ENCODE measurements around the gene MYZAP.

The MYZAP gene

DNA sequence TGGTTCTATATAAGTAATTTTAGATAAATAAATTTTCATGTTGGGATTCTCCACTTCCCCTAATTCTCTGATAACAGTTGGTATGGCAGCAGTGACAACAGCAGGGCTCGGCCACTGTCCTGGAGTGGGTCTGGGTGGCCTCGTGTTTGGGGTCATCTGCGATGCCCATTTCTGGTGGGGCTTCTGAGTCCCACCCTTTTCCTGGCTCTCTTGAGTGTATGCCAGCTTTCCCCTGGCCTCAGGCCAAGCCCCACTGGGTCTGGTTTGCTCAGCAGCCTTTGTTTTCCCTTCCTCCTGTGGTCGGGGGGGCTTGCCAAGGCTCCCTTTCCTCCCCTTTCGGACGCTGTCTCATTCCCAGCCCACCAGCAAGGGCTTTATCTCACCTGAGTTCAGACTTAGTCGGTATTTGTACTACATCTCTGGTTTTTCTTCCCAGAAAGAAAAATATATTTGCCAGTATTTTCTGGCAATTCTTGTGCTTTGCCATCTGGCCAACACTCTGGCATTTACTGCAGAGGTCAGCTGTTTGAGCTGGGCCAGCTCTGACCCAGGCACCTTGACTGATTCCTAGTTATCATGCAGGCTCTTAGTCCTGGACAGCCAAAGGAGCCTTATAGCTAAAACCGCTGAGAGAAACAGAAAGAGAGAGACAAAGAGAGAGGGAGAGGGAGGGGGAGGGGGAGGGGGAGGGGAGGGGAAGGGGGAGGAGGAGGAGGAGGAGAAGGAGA lies 35.2 kb downstream of the MYZAP start:
- DNase-seq (ENCODE audit: low read depth in 2 of 2): no peak

DNA sequence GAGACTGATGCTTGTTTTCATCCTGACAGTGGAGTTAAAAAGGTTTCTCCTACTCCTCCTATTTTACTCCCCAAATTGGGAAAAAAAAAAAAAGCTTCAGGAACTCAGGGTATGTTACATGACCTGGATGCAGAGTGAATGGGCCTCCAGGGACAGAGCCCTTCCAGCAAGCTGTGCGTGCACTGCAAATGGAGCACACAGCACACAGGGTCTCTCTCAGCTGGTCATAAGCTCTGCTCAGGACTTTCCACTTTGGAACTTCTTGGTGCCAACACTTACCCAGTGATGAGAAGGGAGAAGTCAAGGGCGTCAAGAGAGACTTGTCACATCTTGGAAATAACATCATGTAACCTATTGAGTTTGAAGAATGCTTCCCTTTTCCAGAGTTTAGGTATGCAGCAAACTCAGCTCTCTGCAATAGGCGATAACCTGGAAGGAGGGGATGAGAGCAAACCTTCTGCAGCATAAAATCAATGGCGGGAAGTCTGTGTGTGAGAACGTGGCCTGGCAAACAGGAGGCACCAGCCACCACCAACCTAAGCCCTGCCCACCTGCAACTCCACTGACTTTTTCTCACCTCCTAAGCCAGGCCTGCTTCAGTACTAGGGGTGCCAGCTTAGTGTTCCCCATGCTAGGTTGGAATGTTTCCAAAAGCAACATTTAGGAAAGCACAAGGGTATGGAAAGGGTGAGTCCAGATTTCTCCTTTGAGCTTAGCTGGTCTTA lies 39.8 kb downstream of the MYZAP start:
- DNase-seq (ENCODE audit: low read depth in 2 of 2): no peak

DNA sequence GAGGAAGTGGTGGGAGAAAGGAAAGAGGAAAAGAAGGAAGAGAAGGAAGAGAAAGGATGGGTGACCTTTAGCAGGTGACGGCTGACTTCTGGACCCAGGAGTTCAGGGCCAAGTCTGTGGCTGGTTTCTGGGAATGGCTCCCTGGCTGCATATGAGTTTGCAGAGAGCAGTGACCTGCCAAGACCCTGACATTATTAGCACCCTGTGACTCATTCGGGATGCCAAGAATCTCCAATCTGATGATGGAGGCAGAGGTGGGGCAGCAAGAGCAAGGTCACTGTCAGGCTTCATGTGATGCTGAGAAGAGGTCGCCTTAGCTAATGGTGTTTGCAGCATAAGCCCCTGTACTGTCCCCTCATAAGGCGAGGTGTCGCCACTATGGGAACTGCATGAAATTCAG lies 42.6 kb downstream of the MYZAP start:
- DNase-seq (ENCODE audit: low read depth in 2 of 2): no peak

DNA sequence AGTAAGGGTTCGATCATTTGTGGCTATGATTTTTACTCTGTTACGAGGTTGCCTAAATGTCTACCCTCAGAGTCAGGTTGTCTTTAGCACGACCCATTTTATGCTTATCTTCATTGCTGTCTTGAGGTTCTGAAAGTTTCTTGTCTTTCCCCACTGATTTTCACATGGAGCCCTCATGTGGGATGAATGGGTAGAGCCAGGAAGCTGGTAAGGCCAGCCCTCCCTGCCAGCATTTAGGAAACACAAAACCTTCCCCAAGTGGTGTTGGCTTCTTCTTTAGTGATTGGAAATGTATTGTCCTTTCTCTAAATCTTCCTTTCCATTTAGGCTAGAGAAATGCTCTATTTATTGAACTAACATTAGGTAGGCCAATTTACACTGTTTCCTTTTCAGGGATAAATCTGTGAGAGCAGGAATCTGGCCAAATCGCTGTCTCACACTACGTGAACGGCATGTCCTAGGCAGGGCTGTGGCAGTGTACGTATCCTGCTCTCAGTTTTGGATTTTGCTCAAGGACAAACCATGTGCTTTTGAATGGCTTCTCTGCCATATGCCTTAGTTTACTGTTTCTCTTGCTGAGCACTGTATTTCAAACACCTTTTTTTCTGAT lies 43.7 kb downstream of the MYZAP start:
- no peak for DNase-seq (ENCODE audit: low read depth in 2 of 2)

DNA sequence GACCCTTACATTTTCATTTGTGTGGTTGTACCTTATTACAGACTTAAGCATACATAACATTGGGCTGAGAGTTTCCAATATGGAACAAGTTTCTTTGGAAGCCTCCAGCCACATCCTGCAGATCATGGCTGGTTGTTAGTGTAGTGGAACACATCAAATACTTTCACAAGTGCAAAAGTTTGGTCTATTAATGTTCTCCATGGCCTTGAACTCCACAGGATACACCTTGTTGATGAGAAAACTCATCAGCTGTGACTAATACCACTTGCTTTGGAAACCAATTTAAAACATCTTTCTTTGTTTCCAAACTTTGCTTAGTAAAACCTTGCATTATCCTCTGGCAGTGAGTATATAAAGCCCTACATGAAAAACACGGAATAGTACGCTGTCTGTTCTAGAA lies 46.1 kb downstream of the MYZAP start:
- DNase-seq (ENCODE audit: low read depth in 2 of 2): no peak

DNA sequence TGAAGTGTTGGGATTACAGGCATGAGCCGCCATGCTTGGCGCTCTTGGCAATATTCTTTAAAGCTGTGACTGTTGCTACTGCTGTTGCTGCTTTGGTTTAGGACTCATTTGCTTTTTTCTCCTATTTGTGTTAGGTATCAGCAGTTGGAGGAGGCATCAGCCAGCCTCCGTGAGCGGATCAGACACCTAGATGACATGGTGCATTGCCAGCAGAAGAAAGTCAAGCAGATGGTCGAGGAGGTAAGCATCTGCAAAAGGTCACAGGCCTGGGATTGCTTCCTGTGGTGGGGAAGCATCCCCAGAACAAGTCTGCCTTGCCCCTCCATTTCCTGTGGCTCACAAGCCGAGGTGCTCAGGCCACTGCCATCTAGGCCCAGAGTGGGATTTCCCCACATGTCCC lies 47.6 kb downstream of the MYZAP start:
- DNase-seq (ENCODE audit: low read depth in 2 of 2): no peak

DNA sequence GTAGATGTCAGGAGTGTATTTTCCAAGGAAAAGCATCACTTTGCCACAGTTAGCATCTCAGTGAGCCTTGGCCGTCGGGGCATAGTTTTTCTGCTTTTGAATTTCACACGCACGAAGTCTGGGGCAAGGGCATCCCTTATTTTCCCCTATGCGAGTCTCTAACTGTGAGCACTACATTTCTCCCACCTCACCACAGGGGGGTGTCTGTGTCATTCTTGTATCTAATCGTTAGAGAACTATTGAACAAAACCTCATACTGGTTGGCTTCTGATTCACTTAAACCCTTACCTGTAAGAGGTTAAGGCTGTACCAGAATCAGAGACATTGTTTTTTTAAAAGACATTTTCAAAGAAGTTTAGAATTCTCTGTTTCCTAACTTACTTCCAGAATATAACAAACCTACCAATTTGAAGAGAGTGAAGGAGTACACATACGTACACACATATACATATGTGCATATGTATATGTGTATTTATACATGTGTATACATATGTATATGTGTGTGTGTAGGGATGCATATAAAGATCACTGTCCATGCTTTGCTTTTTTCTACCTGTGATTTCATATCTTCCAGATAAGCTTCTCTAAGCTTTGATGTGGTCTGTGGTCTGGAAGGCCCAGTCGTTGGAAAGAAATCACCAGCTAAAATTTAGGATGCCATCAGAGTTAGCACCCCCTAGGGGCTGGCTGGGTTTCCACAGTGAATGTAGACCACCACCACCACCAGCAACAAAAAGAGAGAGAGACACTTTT lies 49.4 kb downstream of the MYZAP start:
- DNase-seq (ENCODE audit: low read depth in 2 of 2): peak in 1 of 2 experiments; percentile 6

DNA sequence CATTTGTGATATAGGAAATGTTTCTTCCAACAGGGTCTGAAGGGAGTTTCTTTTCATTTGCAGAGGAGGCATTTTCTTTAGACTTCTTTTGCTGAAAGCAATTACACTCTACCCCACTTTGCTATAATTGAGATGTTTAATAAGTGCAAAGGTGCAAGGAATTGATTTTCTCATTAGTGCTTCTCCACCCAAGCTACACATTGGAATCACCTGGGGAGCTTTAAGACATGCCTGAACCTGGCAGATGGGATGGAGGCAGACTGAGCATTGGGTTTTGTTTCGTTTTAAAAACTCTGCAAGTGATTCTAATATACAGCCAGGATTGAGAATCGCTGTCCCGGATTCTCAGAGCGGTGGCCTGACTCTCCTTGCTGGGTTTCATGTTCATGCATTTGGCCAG lies 52.1 kb downstream of the MYZAP start:
- DNase-seq (ENCODE audit: low read depth in 2 of 2): no peak

DNA sequence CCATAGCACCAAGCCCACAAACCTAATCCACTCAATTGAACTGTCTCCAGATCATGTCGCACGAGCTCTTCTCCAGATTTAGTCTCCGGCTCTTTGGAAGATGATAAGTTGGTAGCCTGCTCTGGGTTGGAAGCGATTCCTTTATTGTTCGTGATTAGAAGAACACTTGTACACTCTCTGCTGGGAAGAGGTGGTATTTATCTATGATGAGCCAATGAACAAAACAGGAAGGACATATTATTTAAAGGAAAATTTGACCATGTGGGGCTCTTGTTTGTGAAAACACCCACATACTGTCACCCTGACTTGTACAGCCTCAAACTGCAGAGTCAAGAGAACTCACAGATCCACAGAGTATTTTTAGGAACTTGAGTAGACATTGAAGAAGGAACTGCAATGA lies 54.4 kb downstream of the MYZAP start:
- DNase-seq (ENCODE audit: low read depth in 2 of 2): no peak

DNA sequence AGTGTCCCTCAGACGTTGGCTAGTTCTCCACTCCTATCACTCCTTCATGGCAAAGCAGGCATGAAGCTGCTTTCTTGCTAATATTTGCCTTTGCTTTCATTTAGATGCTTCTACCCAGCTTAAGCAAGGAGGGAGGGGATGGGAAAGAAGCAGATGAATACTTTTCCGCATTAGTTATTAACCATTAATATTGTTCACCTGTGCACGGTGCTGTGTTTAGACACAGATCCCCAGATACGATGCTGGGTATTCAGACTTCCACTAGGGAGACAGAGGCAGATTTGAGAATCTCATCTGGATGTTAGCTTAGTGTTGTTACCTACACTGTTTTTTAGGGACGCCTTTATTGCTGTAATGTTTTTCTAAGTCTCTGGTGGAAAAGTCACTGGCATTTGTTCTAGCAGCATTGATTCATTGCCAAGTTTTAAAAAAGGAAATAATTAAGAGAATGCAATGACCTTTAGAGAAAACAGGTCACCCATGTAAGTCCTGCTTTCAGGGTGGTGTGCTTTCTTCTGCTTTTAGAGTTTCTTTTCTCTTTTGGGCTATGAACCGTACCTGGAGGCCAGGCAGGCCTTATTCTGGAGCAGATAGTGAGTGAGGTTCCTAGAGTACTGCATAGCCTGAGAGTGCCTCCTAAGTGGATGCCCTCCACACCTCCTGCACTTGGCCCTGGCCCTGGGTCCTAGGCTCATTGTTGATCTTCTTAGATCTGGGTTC lies 55.5 kb downstream of the MYZAP start:
- DNase-seq (ENCODE audit: low read depth in 2 of 2): no peak

DNA sequence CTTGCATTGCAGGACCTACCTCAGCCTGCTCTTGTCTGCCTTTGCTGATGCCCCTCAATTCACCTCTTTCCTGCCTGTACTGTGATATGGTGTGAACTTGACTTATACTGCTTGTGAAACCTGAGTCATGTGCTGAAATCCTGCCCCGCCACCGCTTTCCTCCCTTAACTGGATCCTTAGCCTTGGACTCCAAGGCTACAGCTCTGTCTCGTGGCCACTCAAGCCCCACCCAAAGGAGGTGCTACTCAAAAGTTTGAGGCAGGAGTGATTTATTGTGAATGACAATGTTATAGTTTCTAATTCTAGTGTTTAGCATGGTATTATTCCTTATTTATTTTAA lies 56.1 kb downstream of the MYZAP start:
- no peak for DNase-seq (ENCODE audit: low read depth in 2 of 2)

DNA sequence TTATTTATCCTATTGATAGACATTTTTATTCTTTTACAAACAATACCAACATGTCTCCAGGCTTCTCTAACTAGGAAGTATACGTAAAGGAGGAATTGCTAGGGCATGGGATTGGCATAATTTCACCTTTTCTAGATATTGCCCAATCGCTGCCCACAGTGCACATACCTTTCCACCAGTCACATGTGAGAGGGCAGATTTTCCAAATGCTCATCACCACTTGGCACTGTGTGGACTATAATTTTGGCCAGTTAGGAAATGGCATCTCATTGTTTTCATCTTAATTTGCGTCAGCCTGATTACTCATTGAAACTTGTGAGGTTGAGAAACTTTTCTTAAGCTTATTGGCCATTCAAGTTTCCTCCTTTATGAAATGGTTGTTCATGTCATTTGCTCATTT lies 57.4 kb downstream of the MYZAP start:
- DNase-seq (ENCODE audit: low read depth in 2 of 2): no peak

DNA sequence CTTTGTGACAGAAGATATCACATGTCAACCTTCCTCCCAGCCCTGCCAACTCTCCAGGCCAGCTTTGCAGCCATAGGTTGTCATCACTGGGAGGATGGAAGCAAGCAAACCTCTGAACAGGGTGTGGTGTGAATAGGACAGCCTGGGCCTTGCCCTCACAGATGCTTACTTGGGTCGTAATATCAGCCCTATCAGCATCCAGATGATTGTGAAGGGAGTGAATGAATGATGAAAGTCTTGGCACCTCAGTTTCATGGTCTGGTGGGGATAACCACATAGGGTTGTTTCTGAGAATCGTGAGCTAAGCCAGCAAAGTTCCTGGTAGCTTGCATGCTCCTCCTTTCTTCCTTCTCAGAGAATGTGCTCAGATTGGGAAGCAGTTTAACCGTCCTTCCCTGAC lies 59.7 kb downstream of the MYZAP start:
- no peak for DNase-seq (ENCODE audit: low read depth in 2 of 2)

DNA sequence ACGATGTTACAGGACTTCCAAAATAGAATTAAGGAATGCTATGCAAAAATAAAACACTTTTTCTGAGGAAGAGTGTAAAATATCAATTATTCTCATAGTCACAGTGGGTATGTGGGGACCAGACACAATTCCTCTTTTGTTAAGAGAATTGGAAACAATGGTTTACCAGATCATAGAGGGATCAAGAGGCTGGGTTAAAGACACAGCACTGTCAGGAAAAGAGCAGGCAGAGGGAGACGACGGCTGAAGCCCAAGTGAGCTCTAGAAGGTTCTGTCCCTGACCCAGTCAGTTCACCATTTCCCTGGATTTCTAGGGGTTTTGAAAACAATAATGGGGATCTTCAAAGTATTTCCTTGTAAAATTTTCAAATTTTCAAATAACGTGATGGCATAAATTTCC lies 60.8 kb downstream of the MYZAP start:
- DNase-seq (ENCODE audit: low read depth in 2 of 2): no peak

DNA sequence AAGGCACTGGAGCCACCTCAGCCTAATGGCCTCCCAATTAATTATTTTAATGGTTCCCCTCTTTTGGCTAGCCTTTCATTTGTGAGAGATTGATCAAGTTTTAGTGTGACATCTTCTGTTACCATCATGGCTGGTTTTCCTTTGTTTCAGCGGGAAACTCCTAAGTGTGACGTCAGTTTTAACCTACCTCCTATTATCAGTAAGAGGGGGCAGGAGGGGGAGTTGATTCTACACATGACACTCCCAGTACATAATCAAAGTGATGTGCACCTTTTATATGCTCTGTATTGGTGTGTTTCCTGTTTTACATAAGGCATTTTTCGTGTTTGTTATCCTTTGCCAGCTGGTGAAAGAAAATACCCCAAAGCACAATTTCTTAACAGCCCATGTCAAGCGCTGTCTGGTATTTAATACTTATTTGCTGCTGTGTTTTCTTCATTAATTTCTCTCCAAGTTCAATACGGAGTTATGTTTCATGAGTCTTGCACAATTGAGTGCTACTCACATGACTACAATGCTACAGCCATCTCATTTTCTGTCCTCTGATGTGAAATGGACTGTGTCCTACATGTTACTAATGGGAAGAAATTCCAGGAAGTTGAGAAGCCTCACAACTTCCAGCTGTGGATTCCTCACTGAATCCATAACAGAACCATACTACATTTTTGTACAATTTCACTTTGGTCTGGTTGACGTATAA lies 62.6 kb downstream of the MYZAP start:
- DNase-seq (ENCODE audit: low read depth in 2 of 2): no peak

DNA sequence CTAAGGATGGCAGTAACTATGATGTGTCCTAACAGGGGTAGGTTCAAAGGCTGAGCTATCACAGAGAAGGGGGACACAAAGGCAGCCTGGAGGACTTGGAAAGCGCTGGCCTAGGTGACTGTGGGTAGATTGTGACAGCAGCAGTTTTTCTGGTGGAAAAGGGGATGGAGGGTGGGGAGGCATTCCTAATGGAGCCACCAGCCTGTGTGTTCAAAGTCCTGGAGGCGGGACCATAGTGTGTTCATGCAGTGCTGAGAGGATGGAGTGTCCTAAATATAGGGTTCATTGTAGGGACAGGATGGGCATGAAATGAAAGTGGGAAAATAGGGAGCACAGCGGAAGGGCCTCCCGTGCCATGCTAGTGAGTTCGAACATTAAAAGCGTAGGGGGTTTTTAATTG lies 63.3 kb downstream of the MYZAP start:
- no peak for DNase-seq (ENCODE audit: low read depth in 2 of 2)

DNA sequence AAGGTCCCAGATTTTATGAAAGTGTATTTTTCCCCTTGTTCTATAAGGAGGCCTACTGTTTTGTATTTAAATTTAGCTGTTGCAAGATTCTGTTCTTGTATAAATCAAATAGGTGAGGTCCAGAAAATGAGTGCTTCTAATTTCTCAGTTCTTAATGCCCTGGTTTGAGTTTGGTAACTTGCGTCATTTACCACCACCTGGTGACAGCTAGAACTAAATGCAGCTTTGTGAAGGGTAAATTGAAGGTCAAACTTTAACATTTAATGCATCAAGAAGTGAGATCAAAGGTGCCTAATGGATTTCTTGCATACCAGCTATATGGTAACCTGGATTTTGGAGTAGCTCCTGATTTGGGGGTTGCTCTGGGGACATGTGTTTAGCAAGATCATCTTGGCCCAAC lies 64.1 kb downstream of the MYZAP start:
- DNase-seq (ENCODE audit: low read depth in 2 of 2): no peak

DNA sequence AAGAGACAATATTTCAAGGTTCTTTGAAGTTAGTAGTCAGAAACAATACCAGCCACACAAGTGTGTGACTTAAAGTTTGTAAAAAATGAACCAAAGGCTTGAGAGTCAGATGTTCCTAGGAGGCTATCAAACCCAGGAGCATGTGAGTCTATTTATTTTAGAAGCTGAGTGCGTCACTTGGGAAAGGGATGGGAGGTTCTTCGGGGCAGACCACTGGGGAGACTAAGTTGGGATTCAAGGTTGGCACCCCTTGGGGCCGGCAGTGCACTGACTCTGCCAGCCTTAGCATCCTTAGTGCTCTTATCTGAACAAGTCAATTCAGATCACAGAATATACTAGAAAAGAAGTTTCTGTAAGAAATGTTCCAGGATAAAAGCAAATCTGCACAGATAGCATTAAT lies 64.7 kb downstream of the MYZAP start:
- DNase-seq (ENCODE audit: low read depth in 2 of 2): no peak

DNA sequence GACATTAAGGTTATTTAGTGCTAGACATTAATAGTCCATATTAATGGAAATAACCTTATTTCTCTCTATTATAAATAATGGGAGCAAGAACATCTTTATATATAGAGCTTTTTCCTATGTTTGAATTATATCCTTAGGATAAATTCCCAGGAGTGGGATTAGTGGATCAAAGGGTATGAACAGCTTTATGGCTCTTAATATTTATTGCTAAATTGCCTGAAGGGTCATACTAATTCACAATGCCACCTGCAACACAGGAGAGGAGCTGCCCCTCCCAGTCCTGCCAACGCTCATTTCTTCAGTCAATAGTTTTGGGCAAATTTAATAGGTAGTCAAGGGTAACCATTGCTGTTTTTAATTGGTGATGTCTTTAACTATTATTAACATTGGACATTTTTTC lies 65.9 kb downstream of the MYZAP start:
- DNase-seq (ENCODE audit: low read depth in 2 of 2): no peak

DNA sequence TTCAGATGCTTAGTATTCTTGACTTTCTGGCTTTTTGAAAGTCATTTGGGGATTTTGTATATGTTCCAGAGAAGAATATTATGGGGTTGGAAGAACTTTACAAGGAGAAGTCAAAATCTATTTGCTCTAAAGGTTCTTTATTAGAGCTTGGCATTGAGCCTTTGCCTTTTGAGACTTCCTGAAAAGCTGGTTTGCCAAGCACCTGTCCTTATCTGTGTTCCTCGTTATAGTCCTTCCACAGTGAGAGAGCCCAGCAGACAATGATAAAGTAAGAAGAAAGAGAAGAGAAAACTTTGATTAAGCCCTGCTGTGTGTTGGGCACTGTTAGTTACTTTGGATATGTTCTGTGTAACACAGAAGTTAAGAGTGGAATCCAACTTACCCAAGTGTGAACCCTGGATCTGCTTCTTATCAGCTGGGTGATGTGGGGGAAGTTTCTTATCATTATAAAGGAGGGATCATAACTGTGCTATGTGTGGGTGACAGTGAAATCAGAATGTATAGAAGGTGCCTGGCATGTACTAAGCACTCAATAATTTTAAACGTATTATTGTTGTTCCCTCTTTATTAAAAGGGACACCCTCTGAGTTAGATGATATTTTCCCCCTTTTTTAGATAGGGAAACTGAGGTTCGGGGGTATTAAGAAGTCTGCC lies 70.5 kb downstream of the MYZAP start:
- DNase-seq (ENCODE audit: low read depth in 2 of 2): no peak

DNA sequence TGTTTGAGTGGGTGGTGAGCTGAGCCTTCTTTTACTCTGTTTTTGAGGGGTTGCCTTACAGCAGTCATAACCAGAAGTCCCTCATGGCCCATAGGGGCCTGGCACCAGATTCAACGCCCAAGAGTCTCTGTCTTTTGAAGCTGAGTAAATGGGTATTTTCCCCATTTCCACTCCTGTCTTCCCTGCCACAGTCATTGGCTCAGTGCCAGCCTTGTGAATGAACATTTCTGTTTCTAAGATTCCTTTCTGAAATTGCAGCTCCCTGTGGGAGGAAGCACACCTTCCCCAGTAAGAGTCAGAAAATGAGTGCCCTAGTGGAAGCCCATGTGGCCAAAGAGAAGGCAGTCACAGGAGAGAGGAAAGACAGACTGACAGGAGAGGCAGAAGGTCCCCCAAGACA lies 71.1 kb downstream of the MYZAP start:
- no peak for DNase-seq (ENCODE audit: low read depth in 2 of 2)

All from stimulated activated CD4-positive, alpha-beta T cell treated with anti-CD3 and anti-CD28 coated beads, Interleukin-12 subunit alpha, Interleukin-12 subunit beta, amount 100 ng/mL, for 24 hours (primary cell).